Effector CD8-positive, alpha-beta T cell (primary cell): ENCODE measurements around the gene SEC14L2.

ENCODE experiments used
- DNase-seq: peaks from one replicate; lab custom pipeline; 2025; lab: John Stamatoyannopoulos, UW

The SEC14L2 gene

GRCh38 chr22:30405731-30406130, 8.9 kb downstream of the SEC14L2 start:
- DNase-seq, result no peak

- no peak for DNase-seq
Observed at GRCh38 chr22:30406400-30406799, 9.6 kb downstream of the SEC14L2 start.

GRCh38 chr22:30408388-30409102, 11.7 kb downstream of the SEC14L2 start:
- no peak for DNase-seq

GRCh38 chr22:30411780-30412179, 15.0 kb downstream of the SEC14L2 start:
- no peak for DNase-seq

GRCh38 chr22:30413001-30413400, 16.2 kb downstream of the SEC14L2 start:
- no peak for DNase-seq

- DNase-seq, result no peak
Observed at GRCh38 chr22:30413745-30414524, 17.1 kb downstream of the SEC14L2 start.

GRCh38 chr22:30414525-30415047, 17.8 kb downstream of the SEC14L2 start:
- no peak for DNase-seq

- no peak for DNase-seq
Observed at GRCh38 chr22:30416403-30416802, 19.6 kb downstream of the SEC14L2 start.

GRCh38 chr22:30416837-30417236, 20.0 kb downstream of the SEC14L2 start:
- DNase-seq, result no peak

- no peak for DNase-seq
Observed at GRCh38 chr22:30420347-30421125, 23.7 kb downstream of the SEC14L2 start.

- no peak for DNase-seq
Observed at GRCh38 chr22:30421695-30422480, 25.1 kb downstream of the SEC14L2 start.

GRCh38 chr22:30422481-30423300, 25.9 kb downstream of the SEC14L2 start:
- DNase-seq, result no peak

- DNase-seq, result peak; percentile 33
Observed at GRCh38 chr22:30423301-30423958, 26.6 kb downstream of the SEC14L2 start.

- peak; percentile 97 for DNase-seq
Observed at GRCh38 chr22:30423959-30424533, 27.2 kb downstream of the SEC14L2 start.

GRCh38 chr22:30424534-30425326, 27.9 kb downstream of the SEC14L2 start:
- no peak for DNase-seq

- DNase-seq, result no peak
Observed at GRCh38 chr22:30425327-30425615, 28.5 kb downstream of the SEC14L2 start.

GRCh38 chr22:30425616-30426387, 29.0 kb downstream of the SEC14L2 start, which contains the start of gene MTFP1:
TSS of gene MTFP1 (plus strand) at chr22:30425768. CDS start at chr22:30425880, 112 bp downstream.
- no peak for DNase-seq
